GM18499 (cell line): ENCODE results near the gene NFE2.

Experiments used
- ATAC-seq: cut with Tn5 transposase; IDR thresholded peaks from one replicate; pipeline ENCODE4 v1.9.1; 2021; ENCODE audit warnings: moderate number of reproducible peaks; ENCODE audit not compliant: insufficient read depth, unreplicated experiment

Gene NFE2

GRCh38 chr12:54259194-54260011 lies 41.4 kb downstream of the NFE2 start:
- ATAC-seq: no peak

GRCh38 chr12:54258201-54258681 lies 42.6 kb downstream of the NFE2 start:
- ATAC-seq: no peak

- ATAC-seq: no peak
Observed at GRCh38 chr12:54257332-54257731, 43.5 kb downstream of the NFE2 start.

GRCh38 chr12:54253240-54253639 lies 47.6 kb downstream of the NFE2 start:
- no peak for ATAC-seq

GRCh38 chr12:54251667-54252284 lies 49.0 kb downstream of the NFE2 start:
- ATAC-seq: no peak

- ATAC-seq: no peak
Observed at GRCh38 chr12:54249489-54249888, 51.3 kb downstream of the NFE2 start.

- ATAC-seq: no peak
Observed at GRCh38 chr12:54246011-54246641, 54.7 kb downstream of the NFE2 start.
